GM18517 (cell line): ENCODE measurements around the gene MT1B.

Source experiments
- ATAC-seq: cut with Tn5 transposase; IDR thresholded peaks from one replicate; pipeline ENCODE4 v1.9.1; 2021; ENCODE audit warnings: mild to moderate bottlenecking, moderate library complexity; ENCODE audit not compliant: unreplicated experiment

Gene MT1B

GRCh38 chr16:56683424-56684172 is 31.9 kb downstream of the MT1B start:
- ATAC-seq, result no peak

DNA sequence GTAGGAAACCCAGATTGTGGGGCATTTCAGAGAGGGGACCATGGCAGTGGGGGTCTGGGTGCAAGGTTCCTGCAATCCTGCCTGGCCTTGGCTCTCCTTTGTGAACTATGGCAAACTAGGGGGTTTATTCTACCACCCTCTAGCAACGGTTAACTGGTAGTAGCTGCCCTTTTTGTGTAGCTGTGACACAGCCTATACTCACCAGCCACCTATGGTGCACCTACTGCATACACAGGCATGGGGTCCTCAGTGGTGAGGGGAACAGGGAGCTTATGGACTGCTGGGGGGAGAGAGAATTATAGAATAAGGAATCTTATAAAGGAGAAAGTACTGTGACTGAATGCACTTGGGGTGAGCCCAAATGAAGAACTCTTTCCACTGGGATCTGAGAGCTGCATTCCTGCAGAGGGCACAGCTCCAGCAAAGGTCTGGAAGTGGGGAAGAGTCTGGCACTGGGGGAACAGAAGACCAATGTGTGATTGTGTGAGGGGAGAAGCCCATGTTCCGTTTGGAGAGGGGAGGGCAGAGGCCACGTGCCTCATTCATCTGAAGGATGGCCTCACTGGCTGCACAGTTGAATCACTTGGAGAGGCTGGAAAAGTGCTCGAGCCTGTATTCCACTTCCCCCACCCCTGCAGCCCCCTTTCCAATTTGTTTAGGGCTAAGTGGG is 32.7 kb downstream of the MT1B start:
- no peak for ATAC-seq

GRCh38 chr16:56684926-56685590 is 33.4 kb downstream of the MT1B start:
- ATAC-seq, result no peak

GRCh38 chr16:56686758-56687157 is 35.1 kb downstream of the MT1B start:
- no peak for ATAC-seq

GRCh38 chr16:56688762-56689161 is 37.1 kb downstream of the MT1B start:
- no peak for ATAC-seq

DNA sequence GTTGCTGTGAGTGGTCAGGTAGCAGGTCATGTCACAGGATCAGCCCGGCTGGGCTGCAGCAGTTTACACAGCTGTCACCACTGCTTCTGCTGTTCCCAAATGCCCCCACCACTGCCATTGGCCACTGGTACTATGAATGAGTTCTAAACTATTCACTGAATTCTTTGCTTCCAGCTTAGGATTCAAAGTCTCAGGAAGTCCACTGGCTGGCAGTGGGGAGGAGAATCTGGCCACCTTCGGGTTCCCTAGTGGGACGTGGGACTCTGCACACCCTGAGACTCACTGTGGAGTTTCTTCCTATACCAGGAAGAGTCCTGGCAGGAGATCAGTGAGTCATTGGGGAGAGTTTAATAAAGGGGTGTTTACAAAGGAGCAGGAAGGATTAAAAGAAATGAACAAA is 37.5 kb downstream of the MT1B start:
- ATAC-seq, result no peak

- no peak for ATAC-seq
These were observed 38.9 kb downstream of the MT1B start for GRCh38 chr16:56690420-56691122.

- no peak for ATAC-seq
These were observed 40.2 kb downstream of the MT1B start for GRCh38 chr16:56691885-56692284.

DNA sequence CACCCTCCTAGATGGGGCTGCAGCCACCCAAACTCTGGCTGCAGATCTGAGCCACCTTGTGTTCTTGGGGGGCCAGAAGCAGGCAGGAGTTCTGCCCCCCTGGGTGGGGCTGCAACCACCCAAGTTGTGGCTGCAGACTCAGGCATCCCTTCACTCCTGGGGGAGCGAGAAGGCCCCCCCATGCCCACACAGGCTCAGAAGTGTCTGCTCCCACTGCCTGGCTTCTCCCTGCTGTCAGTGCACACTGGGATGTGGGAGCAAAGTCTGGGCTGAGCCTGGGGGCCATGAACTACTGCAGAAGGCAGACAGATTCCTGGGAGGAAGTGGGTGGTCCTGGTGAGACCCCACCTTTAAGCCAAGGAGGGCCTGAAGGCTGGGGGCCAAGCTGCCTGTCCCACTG is 43.6 kb downstream of the MT1B start:
- no peak for ATAC-seq

DNA sequence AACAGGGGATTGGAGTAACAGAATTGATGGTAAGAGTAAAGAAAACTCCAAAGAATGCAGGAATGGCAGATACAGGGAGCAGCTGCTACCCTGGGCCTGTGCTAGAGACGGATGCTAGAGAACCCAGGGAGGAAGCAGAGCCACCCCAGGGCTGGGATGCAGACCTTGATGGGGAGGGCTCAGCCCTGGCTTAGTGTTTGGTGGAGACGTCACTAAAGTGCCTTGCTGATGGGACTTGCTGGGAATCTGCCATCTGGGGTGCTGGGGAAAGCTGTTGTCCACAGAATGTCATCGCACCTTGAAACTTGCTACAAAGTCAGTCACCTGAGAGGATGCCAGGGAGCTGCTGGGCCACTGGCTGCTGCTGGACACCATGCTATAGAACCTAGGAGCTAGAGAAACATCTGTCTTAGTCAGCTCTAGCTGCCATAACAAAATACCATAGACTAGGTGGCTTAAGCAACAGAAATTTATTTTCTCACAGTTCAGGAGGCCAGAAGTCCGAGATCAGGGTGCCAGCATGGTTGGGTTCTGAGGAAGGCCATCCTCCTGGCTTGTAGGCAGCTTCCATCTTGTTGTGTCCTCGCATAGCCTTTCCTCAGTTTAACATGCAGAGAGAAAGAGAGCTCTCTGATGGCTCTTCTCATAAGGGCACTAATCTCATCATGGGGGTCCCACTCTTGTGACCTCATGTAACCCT is 45.9 kb downstream of the MT1B start:
- no peak for ATAC-seq

- no peak for ATAC-seq
These were observed 48.5 kb downstream of the MT1B start for GRCh38 chr16:56700195-56700594.

DNA sequence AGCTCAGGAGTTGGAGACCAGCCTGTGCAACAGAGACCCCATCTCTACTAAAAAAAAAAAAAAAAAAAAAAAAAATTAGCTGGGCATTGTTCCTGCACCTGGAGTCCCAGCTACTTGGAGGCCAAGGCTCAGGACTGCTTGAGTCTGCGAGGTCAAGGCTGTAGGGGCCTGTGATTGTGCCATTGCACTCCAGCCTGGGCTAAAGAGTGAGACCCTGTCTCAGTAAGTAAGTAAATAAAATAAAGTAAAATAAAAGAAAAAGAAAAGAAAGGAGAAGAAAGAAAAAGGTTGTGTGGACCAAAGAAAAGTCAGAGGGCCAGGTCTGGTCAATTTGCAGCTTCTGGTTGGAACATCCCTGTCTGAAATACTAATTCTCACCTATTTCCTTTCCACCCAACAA is 48.9 kb downstream of the MT1B start:
- no peak for ATAC-seq

DNA sequence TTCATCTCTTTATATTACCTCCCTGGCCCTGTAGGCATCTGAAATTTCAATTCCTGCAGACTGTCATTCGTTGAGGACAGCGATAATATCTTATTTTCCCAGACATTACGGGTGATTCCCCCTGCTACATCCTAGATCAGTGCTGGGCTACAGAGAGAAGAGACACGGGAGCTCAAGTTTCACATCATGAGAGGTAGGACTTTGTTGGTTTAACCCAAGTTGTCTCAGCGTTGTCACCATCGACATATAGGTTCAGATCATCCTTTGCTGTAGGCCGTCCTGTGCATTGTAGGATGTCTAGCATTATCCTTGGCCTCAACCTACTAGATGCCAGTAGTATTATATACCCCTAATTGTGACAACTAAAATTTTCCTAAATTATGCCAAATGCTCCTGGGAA is 49.8 kb downstream of the MT1B start:
- no peak for ATAC-seq
